ENCODE data around the gene IQSEC3.

IQSEC3 gene

DNA sequence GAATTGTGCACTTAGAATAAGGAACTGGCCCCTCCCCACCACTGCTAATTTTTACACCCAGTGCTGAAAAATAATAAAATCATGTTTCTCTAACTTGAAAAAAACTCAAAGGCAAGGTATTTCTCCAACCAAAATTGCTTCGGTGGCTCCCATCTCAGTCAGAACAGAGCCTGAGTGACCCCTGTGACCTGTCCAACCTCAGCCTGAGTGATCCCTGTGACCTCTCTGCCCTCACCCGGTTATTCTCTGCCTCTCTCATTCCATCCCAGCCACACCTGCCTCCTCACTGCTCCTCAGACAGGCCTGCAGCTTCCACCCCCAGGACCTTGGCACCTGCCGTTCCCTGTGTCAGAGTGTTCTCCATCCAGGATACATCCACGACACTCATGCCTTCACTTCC lies 142.2 kb downstream of the IQSEC3 start:
- TF ChIP-seq, protein P1, sequence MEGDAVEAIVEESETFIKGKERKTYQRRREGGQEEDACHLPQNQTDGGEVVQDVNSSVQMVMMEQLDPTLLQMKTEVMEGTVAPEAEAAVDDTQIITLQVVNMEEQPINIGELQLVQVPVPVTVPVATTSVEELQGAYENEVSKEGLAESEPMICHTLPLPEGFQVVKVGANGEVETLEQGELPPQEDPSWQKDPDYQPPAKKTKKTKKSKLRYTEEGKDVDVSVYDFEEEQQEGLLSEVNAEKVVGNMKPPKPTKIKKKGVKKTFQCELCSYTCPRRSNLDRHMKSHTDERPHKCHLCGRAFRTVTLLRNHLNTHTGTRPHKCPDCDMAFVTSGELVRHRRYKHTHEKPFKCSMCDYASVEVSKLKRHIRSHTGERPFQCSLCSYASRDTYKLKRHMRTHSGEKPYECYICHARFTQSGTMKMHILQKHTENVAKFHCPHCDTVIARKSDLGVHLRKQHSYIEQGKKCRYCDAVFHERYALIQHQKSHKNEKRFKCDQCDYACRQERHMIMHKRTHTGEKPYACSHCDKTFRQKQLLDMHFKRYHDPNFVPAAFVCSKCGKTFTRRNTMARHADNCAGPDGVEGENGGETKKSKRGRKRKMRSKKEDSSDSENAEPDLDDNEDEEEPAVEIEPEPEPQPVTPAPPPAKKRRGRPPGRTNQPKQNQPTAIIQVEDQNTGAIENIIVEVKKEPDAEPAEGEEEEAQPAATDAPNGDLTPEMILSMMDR (conservative IDR thresholded peaks at IDR 0.05; ENCODE audit: low read depth, low read length) = no peak
- H3K4me1 ChIP-seq (ENCODE audit: low read depth, poor library complexity, severe bottlenecking) = no peaks in the 10 kb centered on the region
- H3K9ac ChIP-seq = no peak overlapping the region
- no peaks in the 10 kb centered on the region for H3K79me2 ChIP-seq (ENCODE audit: insufficient read depth, low read depth)
- no peak overlapping the region for H2AFZ ChIP-seq (ENCODE audit: low read depth)
- H3K27me3 ChIP-seq (ENCODE audit: insufficient read depth, low read depth) = peaks cover 8% of the 10 kb centered on the region; the same call in 1 of the 2 replicates
- H3K27ac ChIP-seq = no peak overlapping the region
- no peak overlapping the region for H3K4me3 ChIP-seq (IDR thresholded peaks at IDR 0.05; ENCODE audit: insufficient read depth, low read depth, low read length)
- no peaks in the 10 kb centered on the region for H3K36me3 ChIP-seq (ENCODE audit: insufficient read depth)
- H4K20me1 ChIP-seq (ENCODE audit: insufficient read depth) = no peaks in the 10 kb centered on the region
- no peak overlapping the region for H3K4me2 ChIP-seq

DNA sequence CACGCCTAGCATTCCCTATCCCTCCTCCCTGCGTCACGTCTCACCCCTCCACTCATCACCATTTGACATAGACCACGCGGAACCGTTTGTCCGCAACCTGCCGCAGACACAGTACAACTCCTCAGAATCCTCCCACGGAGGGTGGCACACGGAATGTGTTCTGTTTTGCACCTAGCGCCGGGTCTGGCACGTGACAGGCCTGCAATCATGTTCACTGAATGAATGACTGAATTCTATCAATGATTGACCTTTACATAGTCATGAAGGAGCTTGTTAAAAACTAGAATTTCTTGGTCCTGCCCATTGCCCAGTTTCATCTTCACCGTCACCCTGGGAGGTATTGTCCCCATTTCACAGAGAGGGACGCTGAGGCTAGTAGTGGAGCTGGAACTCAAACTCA lies 142.7 kb downstream of the IQSEC3 start:
- H3K79me2 ChIP-seq (ENCODE audit: insufficient read depth, low read depth) = no peaks in the 10 kb centered on the region
- H3K36me3 ChIP-seq (ENCODE audit: insufficient read depth) = no peaks in the 10 kb centered on the region
- no peak overlapping the region for H3K9ac ChIP-seq
- H3K27me3 ChIP-seq (ENCODE audit: insufficient read depth, low read depth) = peaks cover 13% of the 10 kb centered on the region; the same call in 1 of the 2 replicates
- no peaks in the 10 kb centered on the region for H3K4me1 ChIP-seq (ENCODE audit: low read depth, poor library complexity, severe bottlenecking)
- TF ChIP-seq, protein P1 (conservative IDR thresholded peaks at IDR 0.05; ENCODE audit: low read depth, low read length) = no peak
- no peak overlapping the region for H3K27ac ChIP-seq
- H3K4me3 ChIP-seq (IDR thresholded peaks at IDR 0.05; ENCODE audit: insufficient read depth, low read depth, low read length) = no peak overlapping the region
- no peak overlapping the region for H3K4me2 ChIP-seq
- H2AFZ ChIP-seq (ENCODE audit: low read depth) = no peak overlapping the region
- no peaks in the 10 kb centered on the region for H4K20me1 ChIP-seq (ENCODE audit: insufficient read depth)

DNA sequence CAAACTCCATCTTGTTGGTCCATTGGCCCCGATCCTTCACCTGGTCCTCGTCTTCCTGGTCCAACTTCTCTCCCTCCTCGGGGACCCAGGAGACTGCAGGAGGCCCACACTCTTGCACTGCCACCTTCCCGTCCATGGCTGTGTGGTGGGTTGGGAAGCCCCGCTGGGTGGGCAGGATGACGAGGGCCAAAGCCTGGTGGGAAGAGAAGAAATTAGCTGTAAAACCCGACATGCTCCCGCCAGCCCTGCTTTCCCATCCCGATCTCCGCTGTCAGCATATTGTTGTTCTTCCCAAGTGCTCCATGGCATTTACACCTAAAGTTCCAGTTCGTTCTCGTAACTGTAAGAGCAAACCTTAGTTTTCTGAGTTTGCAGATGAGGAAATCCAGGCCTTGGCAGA lies 143.3 kb downstream of the IQSEC3 start:
- H3K9ac ChIP-seq = no peak overlapping the region
- TF ChIP-seq, protein P1 (conservative IDR thresholded peaks at IDR 0.05; ENCODE audit: low read depth, low read length) = no peak
- H3K79me2 ChIP-seq (ENCODE audit: insufficient read depth, low read depth) = no peaks in the 10 kb centered on the region
- no peaks in the 10 kb centered on the region for H4K20me1 ChIP-seq (ENCODE audit: insufficient read depth)
- peaks cover 17% of the 10 kb centered on the region; the same call in 1 of the 2 replicates for H3K27me3 ChIP-seq (ENCODE audit: insufficient read depth, low read depth)
- H3K4me2 ChIP-seq = no peak overlapping the region
- no peak overlapping the region for H3K4me3 ChIP-seq (IDR thresholded peaks at IDR 0.05; ENCODE audit: insufficient read depth, low read depth, low read length)
- no peaks in the 10 kb centered on the region for H3K36me3 ChIP-seq (ENCODE audit: insufficient read depth)
- no peaks in the 10 kb centered on the region for H3K4me1 ChIP-seq (ENCODE audit: low read depth, poor library complexity, severe bottlenecking)
- no peak overlapping the region for H2AFZ ChIP-seq (ENCODE audit: low read depth)
- H3K27ac ChIP-seq = no peak overlapping the region

DNA sequence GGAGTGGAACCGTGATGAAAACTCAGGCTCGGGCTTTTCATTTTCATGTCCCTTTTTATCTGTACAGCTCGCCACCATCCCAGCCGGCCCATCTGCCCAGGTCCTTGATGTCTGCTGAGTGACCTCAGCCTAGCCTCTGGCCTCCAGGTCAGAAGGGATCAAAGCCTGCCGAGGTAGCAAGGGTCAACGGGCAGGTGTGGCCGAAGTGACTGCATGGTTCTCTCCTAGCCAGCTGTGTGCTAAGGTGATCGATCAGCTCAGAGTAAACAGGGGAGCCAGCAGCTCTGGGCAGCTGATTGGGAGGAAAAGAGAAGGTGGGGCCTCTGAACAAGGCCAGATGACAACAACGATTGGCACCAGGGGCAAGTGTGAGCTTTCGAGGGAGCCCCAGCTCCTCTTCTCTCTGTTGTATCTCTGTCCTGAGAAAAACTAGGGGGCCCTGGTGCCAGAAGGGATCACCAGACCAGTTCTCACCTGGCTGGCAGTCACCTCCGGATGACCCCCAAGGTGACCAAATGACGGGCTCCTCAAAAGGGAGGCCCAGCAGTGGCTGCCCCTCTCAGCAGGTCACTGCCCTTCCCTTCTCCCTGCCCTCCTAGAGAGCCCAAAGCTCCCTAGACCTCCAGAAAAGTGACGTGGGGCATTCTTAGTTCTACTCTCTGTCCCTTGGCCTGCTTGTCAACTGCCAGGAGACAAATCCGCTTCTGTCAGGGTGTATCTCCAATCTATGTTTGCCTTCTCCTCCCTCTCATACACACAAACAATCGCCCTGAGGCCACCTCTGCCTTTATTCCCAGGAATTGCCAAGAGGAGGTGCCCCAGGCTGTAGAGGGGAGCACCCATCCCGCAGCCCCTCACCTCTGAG lies 143.9 kb downstream of the IQSEC3 start:
- Histone ChIP-seq H3K27ac (no peak overlapping the region), H3K4me2 (no peak overlapping the region)
- TF ChIP-seq, protein P1 (conservative IDR thresholded peaks at IDR 0.05; ENCODE audit: low read depth, low read length) = no peak

More for the DNA sequence above, 143.9 kb downstream of the IQSEC3 start:
- Histone ChIP-seq H2AFZ (ENCODE audit: low read depth) (no peak overlapping the region), H3K36me3 (ENCODE audit: insufficient read depth) (no peaks in the 10 kb centered on the region), H3K4me1 (ENCODE audit: low read depth, poor library complexity, severe bottlenecking) (no peaks in the 10 kb centered on the region), H4K20me1 (ENCODE audit: insufficient read depth) (no peaks in the 10 kb centered on the region), H3K4me3 (IDR thresholded peaks at IDR 0.05; ENCODE audit: insufficient read depth, low read depth, low read length) (no peak overlapping the region), H3K79me2 (ENCODE audit: insufficient read depth, low read depth) (no peaks in the 10 kb centered on the region), H3K9ac (no peak overlapping the region), H3K27me3 (ENCODE audit: insufficient read depth, low read depth) (peaks cover 22% of the 10 kb centered on the region; the same call in 1 of the 2 replicates)
